Retina (tissue), 1 donor: ENCODE results near the gene EIPR1.

Experiments used
- DNase-seq: peaks from one replicate; pipeline ENCODE4 v3.0.0-alpha.2; 2016

The EIPR1 gene

DNA sequence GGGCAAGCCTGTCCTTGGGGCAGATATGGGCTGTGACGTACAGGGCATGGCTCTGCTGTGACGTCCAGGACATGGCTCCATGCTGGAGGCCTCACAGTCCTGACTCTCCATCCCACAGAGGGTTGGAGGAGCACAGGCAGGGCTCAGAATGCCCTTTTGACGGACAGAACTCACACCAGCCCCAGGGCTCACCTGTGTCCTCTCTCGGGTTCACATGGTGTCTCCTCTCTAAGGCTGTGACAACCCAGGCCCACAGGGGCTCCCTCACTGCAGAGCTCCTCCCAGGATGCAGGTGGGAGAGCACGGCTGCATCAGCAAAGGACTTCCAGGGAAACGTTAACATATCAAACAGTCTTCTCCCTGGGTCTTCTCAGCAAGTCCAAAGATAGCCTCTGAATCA is 133.8 kb downstream of the EIPR1 start:
- no peak for DNase-seq

GRCh38 chr2:3242747-3243369 is 134.8 kb downstream of the EIPR1 start:
- no peak for DNase-seq

- DNase-seq, result no peak
Measured at GRCh38 chr2:3241971-3242746, 135.5 kb downstream of the EIPR1 start.

DNA sequence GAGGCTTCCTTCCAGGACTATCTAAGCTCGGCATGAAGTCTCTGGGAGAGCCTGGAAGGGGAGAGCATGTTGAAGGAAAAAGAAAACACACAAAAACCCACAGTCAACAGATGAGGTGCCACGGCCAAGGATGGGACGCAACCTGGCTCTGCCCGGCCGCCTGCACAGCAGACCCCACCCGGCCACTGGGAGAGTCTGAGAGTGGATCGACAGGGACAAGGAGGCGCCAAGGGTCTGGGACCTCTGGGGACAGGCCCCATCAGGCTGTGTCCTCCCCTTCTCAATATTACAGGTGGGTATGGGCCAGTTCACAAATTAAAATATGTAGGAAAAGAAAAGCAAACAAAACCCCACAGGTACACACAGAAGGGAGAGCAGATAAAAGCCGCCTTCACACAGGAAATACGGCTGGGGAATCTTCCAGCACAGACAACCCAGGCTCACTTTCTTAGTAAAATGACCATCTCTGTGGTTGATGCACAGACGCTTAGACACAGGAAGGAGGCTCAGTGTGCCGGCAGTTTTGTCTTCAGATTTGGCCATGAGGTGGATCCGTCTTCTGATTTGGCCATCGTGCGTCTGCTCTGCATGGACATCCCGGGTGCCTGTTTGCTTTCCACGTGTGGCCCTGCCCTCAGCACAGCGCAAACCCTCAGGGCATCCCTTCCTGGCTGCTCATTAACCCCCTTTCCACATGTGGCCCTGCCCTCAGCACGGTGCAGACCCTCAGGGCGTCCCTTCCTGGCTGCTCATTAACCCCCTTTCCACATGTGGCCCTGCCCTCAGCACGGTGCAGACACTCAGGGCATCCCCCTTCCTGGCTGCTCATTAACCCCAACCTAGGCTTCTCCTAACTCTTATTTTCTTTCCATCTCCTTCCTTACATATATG is 138.4 kb downstream of the EIPR1 start:
- no peak for DNase-seq

GRCh38 chr2:3236300-3237045 is 141.1 kb downstream of the EIPR1 start:
- DNase-seq, result no peak

- DNase-seq, result no peak
Measured at GRCh38 chr2:3233877-3234276, 143.7 kb downstream of the EIPR1 start.

GRCh38 chr2:3229221-3229620 is 148.4 kb downstream of the EIPR1 start:
- DNase-seq, result no peak

DNA sequence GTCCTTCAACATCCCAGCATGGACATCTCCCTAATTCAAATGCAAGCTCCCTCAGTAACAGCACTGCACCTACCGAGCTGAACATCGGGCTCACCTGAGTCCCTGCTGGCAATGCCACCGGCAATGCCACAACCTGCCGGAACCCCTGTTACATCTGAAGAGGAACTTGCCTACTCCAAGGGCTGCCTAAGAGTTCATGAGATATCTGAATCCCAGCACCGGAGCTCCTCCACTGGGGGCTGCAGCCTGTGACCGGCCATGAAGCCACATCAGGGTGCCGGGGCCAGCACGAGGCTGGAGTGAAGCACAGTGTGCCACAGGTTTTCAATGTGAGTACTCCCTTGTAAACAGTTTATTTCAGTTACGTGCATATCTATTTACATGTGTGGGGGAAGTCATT is 152.9 kb downstream of the EIPR1 start:
- no peak for DNase-seq

- DNase-seq, result no peak
Measured at GRCh38 chr2:3223080-3223923, 154.3 kb downstream of the EIPR1 start.

GRCh38 chr2:3222636-3223035 is 155.0 kb downstream of the EIPR1 start:
- no peak for DNase-seq

GRCh38 chr2:3219536-3219935 is 158.1 kb downstream of the EIPR1 start:
- no peak for DNase-seq

DNA sequence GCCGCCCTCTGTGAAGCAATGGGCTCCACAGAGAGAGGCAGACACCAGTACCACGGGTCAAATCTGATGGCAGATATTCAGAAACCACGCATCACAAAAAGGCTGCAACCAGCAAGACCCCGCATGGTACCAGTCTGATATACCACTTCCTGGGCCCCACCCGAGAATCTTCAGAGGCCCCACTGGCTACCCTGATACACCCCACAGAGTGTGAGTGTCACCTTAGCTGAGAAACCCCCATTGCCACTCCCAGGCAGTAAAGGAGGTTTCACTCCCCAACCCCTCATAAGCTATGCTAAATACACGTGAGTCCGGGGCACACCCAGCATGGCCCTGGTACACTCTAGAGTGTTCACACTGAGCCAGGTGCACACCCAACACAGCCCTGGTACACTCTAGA is 160.0 kb downstream of the EIPR1 start:
- no peak for DNase-seq

- DNase-seq, result no peak
Measured at GRCh38 chr2:3216841-3217495, 160.7 kb downstream of the EIPR1 start.

- no peak for DNase-seq
Measured at GRCh38 chr2:3214806-3215404, 162.7 kb downstream of the EIPR1 start.

- no peak for DNase-seq
Measured at GRCh38 chr2:3214065-3214464, 163.6 kb downstream of the EIPR1 start.

DNA sequence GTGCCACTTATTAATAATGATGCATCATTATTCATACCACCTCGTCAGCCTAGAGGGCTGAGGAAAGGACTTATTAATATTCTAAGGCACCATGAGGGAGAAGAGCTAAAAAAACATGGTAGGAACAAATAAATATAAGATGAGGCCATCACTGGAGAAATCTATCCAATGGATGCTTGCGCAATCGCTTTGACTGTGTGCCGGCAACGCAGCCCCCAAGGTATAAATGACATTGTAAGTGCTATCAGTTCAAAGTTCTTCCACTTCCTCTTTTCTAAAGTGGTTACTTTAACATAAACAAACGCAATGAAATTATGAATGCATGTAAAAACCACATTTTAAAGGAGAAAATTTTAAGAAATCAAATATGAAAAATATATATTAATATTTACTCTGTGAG is 164.6 kb downstream of the EIPR1 start:
- DNase-seq, result no peak

DNA sequence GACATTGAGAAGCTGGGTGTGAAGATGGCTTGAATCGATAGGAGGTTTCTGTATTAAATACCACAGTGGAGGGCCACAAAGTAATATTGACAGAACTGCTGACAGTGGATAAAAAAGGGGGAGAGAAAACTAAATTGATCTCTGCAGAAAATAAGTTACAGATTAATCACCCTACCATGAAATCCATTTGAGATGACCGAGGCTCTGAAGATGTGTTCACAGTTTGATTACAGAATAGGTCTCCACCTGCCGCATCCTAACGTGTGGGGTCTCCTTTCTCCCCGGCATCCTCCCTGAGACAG is 165.6 kb downstream of the EIPR1 start:
- no peak for DNase-seq

- no peak for DNase-seq
Measured at GRCh38 chr2:3211256-3212060, 166.2 kb downstream of the EIPR1 start.

- no peak for DNase-seq
Measured at GRCh38 chr2:3210257-3210656, 167.4 kb downstream of the EIPR1 start.

- no peak for DNase-seq
Measured at GRCh38 chr2:3209258-3209657, 168.4 kb downstream of the EIPR1 start.
